HG03135 (cell line): ENCODE data around the gene ENAH.

Experiments used
- ATAC-seq: cut with Tn5 transposase; IDR thresholded peaks from one replicate; pipeline ENCODE4 v1.9.1; 2021; ENCODE audit warnings: mild to moderate bottlenecking, moderate library complexity; ENCODE audit not compliant: unreplicated experiment

ENAH gene

DNA sequence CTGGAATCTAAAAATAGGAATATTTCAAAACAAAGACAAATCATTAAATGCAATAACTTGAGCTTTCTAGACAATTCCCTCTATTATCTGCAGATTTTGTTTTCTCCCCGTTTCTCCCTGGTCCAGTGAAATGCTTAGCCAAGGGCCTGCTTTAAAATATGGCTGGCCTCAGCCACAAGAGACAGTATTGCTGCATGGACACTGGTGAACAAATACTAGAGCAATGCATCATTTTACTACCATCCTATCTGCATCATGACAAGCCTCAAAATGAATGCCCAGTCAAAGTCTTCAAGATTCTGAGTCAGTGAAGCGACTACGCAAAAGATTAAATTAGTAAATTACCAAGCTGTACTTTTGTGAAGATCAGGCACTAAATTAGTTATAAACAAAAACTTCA is 80.5 kb downstream of the ENAH start:
- ATAC-seq, result no peak

DNA sequence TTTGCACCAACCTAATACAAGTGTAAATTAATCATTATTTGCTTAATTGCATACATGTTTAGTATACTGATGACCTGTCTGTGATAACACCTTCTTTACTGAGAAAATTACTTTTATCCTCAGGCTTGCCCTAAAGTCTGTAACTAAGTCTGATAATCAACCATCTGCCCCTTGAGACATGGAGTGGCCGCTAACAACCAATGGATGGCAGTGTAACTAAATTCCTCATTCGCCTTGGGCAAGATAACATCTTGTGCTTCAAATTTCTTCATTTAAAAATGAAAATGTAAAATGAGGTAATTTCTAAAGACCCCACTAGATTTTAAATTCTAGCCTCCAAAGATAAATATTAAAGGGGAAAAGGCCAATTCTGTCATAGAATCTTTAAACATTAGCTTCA is 85.1 kb downstream of the ENAH start:
- ATAC-seq, result no peak

DNA sequence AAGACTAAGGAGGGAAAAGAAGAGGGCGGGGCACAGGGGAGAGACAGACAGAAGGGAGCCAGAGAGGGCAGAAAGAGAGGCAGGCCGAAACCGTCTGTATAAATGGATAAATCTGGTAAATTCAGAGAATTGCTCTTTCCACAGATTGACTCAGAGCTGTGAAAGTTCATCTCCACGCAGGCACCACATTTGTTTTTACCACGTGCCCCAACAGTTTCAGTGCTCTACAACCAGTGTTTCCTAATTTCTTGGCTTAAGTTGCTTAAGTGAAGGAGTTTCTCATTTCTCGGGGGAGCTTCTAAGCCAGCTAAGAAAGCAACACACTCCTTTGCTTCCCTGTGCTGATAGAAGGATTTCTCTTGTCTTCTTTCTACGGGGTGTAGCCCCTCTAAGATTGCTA is 87.1 kb downstream of the ENAH start:
- no peak for ATAC-seq

DNA sequence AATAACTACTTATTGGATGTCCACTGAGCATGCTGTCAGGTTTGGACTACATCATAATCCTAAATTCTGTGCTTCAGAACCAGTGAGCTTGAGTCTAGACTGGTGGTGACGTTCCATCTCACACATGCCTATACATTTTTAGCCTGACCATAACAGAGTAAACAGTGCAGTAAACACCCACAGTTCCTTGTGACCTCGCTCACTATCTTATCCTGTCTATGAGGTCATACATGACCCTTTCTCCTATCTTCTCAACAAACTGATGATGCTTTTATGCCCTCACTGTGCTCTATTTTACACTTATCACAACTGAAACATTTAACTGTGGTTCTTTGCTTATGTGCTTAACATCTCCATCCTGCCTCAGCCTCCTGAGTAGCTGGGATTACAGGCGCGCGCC is 91.2 kb downstream of the ENAH start:
- no peak for ATAC-seq

DNA sequence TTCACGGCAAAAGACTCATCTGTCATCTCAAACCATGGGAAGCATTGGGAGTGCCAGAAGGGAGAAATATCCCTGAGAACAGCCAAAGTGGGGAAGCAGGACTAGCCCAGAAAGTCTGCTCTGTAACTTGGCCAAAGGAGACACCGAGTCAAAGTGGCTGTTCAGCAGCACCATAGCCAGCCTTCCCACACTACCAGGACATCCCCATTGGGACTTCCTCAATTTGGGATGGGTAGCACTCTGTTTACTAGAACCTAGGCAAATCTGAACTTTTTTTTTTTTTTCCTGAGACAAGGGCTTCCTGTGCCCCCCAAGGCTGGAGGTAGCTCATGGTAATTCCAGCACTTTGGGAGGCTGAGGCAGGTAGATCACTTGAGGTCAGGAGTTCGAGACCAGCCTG is 93.0 kb downstream of the ENAH start:
- ATAC-seq, result no peak

DNA sequence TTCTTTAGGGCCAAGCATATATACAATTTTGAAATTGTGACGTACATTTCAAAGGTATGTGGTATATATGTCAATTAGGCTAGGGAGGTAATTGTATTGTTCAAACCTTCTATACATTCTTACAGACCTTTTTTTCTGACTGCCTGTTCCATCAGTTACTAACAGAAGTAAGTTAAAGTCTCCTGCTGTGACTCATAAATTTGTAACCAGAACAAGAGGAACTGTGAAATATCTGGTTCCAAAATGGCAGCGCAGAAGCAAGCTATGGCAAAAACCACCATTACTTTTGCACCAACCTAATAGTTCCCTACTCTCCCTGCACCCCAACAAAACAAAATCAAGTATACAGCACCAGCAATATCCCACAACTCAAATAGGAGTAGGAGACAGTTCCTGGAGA is 93.6 kb downstream of the ENAH start:
- no peak for ATAC-seq

DNA sequence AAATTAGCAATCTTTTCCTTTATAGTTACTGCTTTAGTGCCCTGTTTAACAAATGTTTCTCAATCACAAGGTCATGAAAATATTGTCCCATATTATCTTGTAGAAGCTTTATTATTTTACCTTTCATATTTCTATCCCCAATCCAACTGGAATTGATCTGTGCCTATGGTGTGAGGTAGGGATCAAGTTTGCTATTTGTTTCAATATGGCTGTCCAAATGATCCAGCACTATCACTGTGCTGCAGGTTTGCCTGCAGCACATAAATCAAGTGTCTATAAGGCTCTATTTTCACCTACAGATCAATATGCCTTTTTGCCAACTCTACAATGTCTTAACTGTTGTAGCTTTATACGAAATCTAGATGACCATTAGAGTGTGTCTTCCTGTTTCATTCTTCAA is 96.2 kb downstream of the ENAH start:
- no peak for ATAC-seq

DNA sequence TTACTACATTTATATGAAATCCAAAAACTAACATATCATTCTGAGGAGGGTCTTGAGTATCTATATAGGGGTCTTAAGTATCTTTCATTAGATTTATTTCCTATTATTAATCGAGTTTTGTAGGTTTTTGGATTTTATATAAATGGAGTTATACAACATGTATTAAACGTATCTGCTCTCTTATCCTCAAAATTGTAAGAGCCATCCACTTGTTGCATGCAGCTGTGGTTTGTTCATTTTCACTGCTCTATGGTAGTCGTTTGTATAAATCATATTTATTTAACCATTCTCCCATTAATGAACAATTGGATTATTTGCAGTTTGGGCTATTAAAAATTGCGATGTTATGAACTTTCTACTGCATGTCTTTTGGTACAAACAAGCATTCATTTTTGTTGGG is 97.1 kb downstream of the ENAH start:
- no peak for ATAC-seq

DNA sequence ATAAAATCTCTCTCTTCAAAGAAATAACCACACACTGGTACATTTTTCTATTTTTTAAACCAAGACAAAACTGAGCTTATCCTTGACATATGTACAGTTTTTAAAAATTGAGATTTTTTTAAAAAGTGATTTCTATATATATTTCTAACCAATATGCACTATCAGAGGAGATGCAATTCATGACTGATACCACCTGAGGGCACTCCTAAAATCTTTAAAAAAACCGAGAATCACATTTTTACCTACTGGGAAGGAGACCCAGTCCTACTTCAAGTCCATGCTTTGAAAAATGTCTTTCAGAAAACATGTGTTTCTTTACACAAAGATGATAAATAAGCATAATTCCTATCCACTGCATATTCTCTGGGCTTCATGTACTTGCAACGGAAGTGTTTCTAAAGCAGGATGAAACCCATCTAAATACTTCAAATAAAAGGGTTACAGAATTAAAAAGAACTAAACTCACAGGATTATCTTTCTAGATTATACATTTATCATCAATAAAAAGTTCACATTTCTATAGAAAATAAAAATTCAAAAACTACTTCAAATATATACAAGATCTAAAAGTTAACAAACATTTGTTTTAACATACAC is 98.6 kb downstream of the ENAH start:
- ATAC-seq, result no peak

DNA sequence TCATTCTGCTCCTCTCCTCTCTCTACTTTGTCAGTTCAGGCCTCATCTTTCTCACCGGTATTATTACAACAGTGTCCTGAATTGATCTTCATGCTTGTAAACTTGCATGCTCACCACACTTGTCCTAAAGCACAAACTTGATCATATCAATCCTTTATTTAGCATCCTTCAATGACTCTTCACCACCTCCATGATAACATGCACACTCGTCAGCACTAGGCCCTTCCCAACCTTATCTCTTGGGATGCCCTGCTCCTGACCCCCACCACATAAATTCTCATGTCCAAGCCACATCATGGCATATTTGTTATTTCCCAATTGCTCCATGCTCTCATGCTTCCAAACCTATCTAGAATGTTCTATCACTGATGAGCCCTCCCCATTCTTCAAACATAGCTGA is 103.1 kb downstream of the ENAH start:
- ATAC-seq, result no peak

DNA sequence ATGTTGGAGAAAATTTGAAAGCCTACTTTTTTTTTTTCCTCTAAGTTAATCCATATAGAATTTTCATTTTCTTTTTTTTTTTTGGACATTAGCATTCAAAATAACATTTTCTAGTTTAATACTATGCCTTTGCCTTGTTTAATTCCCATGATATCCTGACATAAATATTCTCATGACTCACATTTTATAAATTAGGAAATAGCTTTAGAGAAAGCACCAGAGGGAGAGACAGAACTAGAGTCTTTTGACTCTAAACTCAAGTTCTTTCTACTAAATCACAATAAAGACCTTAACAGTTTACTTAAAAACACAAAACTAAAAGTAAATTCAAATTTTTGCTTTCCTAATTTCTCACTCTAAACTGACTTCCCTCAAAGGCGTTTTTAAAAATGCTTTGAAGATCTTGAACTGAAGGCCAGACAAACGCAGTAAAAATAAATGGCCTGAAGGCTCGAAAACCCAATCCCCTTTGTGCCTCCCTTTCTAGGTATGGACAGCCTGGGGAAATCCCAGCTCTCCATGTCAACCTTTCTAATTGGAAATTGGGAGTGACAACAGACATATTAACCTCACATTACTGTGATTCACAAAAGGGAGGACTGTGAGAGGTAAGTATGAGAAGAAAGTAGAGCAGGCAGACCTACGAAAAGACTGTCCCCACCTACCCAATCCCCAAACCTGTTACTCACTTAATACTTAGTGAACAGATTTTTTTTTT is 104.6 kb downstream of the ENAH start:
- no peak for ATAC-seq

DNA sequence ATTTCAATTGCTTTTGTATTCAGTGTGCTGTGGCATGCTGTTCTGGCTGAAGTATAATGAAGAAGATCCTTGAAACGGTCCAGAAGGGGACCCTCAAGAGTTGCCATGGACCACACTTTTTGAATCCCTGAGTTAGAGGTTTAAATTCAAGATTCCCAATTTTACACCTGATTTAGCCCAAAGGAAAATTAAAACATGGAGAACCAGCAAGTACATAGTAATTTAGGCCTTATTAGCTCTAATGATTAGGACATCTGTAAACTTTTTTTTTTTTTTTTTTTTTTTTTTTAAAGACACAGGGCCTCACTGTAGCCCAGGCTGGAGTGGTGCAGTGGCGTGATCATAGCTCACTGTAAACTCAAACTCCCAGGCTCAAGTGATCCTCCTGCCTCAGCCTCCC is 107.3 kb downstream of the ENAH start:
- ATAC-seq, result no peak

DNA sequence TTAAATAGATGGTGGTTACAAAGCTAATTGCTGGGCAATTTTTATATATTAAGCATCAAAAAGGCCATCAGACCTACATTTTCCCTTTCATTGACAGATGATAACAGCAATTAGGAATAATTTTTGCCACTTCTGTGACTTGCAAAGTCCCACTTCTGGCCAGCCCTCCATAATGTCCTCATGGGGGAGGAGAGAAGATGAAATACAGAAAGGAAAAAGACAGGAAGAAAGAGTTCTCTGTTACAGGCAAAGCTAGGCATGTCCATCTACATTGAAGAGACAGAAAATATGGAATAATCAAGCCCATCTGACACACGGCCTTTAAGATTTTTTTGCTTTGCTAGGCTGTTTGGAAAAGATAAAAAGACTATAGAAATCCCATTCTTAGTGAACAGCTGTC is 108.0 kb downstream of the ENAH start:
- ATAC-seq, result no peak

DNA sequence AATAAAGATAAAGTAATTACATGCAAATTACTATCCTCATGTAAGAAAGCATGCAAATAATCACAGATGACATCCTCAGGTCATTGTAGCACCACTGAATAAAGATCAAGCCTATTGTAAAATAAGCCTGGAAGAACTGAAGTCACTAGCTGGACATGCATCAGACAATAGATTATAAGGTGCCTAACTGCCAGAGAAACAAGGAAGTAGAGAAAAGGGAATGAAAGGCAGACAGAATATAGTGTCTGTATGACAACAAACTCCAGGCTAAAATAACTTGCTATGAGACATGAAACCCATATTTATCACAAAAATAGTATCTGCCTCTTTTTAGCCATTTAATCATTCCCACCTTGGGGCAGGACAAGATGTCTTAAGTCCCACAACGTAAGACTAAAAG is 108.7 kb downstream of the ENAH start:
- ATAC-seq, result no peak

DNA sequence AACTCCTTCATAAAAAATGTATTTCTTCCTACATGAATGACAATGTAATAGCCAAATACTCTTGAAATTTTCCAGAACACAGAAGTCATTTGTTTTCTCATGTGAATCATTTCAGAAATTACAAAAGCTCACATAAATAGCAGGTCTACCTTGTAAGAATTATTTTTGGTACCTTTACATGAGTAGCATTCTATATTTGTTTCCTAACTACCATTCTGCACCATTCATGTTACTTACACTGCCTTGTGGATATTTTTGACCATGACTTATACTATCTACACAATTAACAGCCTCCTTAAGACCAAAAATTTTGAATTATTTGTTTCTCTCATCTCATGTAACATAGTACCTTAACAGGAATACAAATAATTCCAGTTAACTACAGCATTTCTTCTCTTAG is 109.6 kb downstream of the ENAH start:
- no peak for ATAC-seq

DNA sequence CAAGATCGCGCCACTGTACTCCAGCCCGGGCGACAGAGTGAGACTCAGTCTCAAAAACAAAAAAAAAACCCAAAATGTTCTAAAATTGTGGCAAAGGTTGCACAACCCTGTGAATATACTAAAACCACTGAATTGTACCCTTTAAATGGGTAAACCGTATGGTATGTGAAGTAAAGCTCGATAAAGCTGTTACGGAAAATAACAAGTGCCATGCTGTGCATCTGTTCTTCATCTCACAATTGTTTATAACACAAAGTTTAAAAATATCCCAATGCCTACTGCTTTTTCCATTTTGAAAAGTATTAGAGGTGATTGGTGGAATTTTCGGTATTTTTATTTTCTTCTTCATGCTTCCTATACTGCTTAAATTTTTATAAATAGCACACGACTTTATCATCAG is 111.5 kb downstream of the ENAH start:
- no peak for ATAC-seq

DNA sequence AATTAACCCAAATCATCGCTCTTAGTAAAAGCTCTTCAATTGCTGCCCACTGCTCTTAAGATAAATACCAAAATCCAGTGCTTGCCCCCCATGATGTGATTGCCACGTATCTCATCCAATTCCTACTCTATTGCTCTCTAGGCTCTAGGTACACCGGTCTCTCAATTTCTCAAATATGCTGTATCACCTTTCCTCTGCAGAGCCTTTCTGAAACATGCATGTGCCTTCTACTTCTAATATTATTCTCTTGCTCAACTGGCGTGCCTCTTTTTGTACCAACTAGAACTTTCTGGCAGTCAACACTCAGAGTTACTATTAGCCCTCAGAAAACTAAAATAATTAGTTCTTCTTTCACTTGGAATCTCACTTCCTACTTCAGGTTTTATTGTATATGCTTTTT is 113.3 kb downstream of the ENAH start:
- ATAC-seq, result no peak

DNA sequence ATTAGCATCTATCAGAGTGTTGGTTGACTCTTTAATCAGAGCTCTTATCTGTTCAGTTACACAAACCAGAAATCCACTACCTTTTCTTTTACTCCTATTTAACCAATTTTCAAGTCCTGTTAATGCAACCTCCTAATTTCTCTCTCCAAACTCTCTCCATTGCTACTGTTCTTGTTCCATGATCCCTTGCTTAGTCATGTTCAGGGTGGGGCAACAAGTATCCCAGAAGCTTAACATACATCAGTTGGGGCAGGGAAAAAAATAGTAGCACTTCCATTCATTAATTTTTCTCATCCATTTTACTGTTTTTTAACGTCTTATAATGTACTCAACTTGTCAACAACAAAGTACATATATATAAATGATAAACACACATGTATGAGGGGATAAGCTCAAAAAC is 113.9 kb downstream of the ENAH start:
- no peak for ATAC-seq

DNA sequence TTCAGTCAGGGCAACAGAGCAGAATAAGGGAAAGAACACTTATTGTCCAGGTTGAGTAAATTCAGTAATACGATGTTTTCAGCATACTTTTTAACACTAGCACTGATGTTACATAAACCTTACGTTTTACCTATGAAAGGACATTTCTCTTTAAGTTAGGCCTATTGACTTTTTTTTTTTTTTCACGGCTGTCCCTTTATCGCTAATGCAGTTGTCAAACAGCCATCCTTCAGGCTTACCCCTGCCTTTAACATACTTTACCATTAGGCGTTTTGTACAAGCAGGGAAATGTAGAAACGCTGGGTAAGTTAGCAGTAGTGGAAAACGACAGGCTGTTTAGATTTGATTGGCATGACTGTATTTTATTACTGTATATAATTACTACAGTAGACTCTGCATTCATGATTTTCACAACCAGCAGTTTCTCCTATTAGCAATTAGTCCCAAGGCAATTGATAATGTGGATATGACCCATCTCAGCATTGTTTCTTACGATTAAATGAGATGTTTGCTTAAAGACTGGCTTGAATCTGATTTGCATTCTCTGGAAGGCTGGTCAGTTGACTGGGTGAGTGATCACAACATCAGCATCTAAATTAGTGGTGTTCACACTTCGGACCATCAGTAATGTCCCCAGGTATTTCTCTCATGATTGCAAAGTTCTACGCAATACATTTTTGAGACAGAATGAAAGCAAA is 115.2 kb downstream of the ENAH start:
- no peak for ATAC-seq

DNA sequence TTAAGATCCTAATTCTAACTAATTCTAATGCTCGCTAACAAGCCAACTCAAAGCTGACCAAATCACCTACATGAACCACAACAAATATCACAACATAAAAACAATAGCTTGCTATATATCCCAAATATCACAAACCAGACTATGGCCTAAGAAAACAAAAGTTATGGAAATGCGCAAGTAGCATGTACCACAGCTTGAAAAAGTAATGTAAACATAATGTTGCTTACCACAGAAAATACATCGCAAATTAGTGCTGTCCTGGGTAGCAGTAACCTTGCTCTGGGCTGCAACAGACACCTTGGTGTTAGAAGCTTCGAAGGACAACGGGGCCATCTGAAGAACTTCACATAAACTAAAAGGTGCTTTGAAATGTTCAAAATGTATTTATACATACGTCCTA is 117.6 kb downstream of the ENAH start:
- ATAC-seq, result no peak

DNA sequence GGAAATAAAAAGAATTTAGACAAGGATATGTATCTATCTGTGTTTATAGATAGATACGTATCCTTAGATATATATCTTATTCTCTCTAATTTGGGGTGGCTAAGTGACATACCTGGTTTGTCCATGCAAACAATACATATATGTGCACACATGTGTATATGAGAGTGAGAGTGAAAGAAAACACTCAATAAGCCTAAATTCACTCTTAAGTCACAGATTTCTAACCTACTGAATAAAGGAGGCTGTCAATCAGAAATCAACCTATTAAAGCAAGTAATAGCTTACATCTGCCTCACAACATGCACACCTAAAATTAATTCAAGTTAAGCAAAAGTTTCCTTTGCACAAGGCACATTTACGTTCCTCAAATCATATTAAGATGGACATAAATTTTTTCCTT is 118.2 kb downstream of the ENAH start:
- ATAC-seq, result no peak

DNA sequence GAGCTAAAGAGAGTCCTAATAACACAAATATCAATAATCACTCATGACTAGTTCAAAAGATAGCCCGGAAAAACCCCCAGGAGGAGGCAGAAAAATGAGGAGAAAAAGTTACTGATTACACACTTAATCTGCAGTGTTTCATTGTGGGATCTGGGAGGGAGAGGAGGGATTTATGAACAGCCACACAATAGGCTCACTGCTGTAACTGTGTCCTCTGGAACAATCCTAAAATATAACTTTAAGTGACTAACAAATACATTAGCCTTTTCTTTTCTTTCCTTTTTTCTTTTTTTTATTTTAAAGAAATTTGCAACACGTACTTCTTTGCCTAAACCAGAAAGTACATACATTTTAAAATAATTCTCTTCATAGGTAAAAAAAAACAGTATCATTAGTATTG is 118.8 kb downstream of the ENAH start:
- no peak for ATAC-seq

DNA sequence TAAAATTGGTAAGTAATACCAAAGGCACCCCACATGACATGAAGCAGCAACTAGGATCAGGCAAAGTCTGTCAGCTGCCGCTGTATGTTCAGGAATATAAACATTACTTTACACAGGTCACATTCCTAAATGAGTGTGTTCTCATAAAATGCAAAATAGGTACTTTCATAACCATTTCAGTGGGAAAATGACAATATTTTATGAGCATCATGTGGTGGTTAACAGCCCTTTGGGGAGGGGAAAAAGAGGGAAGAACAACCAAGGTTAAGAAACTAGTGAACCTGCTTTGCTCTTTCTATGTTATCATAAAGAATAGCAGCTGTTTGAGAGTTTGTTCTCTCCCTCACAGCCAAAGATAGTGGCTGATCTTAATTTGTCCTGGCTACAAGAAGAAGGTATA is 119.7 kb downstream of the ENAH start:
- no peak for ATAC-seq
